ENCODE results near the gene ZSWIM4.
"Not testable (repeated sequence)": the region's sequence is repeated elsewhere in the genome, so short reads cannot be mapped to it uniquely, and the experiment has no call there.

ZSWIM4 gene
- 4.1 to 11.0 (median 7.6) reads per million in 3 donors for total RNA-seq

- no peaks in the 10 kb centered on the region for H3K27me3 ChIP-seq (replicated peaks; ENCODE audit: control insufficient read depth, insufficient read depth, low read length, poor library complexity, severe bottlenecking)
- H3K36me3 ChIP-seq (ENCODE audit: control insufficient read depth, insufficient read depth, low read length) = no peaks in the 10 kb centered on the region
- H3K4me3 ChIP-seq (ENCODE audit: insufficient read depth, low read depth, low read length, poor library complexity, severe bottlenecking) = peak within 1 kb of the TSS; percentile 77
- H3K9me3 ChIP-seq (ENCODE audit: control insufficient read depth, low read length) = no peaks in the 10 kb centered on the region
- DNase-seq = peak; percentile 79 to 88 (median 80)
- peaks cover 22% of the 10 kb centered on the region for H3K4me1 ChIP-seq (ENCODE audit: control insufficient read depth, insufficient read depth, low read length, poor library complexity, severe bottlenecking)
- peak within 1 kb of the TSS; percentile 72 for H3K27ac ChIP-seq (ENCODE audit: insufficient read depth, low read length, poor library complexity, severe bottlenecking)
Measured at GRCh38 chr19:13794757-13795589, at the start of gene ZSWIM4. Gene ZSWIM4 (plus strand): TSS chr19:13795443. CDS start chr19:13795649, 206 bp downstream.

- Histone ChIP-seq H3K27ac (ENCODE audit: insufficient read depth, low read length, poor library complexity, severe bottlenecking) (peak overlapping the region; percentile 87), H3K36me3 (ENCODE audit: control insufficient read depth, insufficient read depth, low read length) (no peaks in the 10 kb centered on the region), H3K27me3 (replicated peaks; ENCODE audit: control insufficient read depth, insufficient read depth, low read length, poor library complexity, severe bottlenecking) (no peaks in the 10 kb centered on the region), H3K4me3 (ENCODE audit: insufficient read depth, low read depth, low read length, poor library complexity, severe bottlenecking) (peak overlapping the region; percentile 81), H3K9me3 (ENCODE audit: control insufficient read depth, low read length) (no peaks in the 10 kb centered on the region), H3K4me1 (ENCODE audit: control insufficient read depth, insufficient read depth, low read length, poor library complexity, severe bottlenecking) (peaks cover 8% of the 10 kb centered on the region)
- DNase-seq = no peak
Measured at GRCh38 chr19:13747098-13747453, 48.2 kb upstream of the ZSWIM4 start.

DNA sequence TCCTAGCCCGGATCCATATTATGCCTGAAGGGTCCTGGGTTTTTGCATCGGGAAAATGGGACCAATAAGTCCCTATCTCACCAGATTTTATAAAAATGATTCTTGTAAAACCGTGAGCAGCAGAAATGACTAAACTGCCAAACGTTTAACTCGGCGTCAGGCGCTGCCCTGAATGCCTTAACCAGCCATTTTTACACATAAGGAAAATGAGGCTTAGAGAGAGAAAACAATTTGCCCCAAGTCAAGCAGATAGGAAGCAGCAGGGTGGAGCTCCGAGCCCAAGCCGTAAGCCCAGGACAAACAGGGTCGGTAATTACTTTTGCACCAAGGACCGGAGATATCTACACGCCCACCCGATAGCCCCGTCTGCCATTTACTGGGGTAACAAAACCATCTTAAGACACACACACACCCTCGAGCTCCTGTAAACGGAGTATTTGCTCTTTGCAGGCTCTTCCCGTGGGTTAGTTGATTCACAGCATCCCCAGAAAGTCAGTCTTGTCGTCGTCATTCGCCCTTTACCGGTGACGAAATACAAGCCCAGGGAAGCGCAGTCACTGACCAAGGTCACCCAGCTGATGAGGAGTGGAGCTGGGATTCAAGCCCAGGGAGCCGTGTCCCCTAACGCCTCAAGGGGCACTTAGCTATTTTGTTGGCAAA, 46.9 kb upstream of the ZSWIM4 start:
- Histone ChIP-seq H3K9me3 (ENCODE audit: control insufficient read depth, low read length) (no peaks in the 10 kb centered on the region), H3K27me3 (replicated peaks; ENCODE audit: control insufficient read depth, insufficient read depth, low read length, poor library complexity, severe bottlenecking) (no peaks in the 10 kb centered on the region), H3K36me3 (ENCODE audit: control insufficient read depth, insufficient read depth, low read length) (peaks cover 5% of the 10 kb centered on the region), H3K27ac (ENCODE audit: insufficient read depth, low read length, poor library complexity, severe bottlenecking) (peak overlapping the region; percentile 87), H3K4me1 (ENCODE audit: control insufficient read depth, insufficient read depth, low read length, poor library complexity, severe bottlenecking) (peaks cover 8% of the 10 kb centered on the region), H3K4me3 (ENCODE audit: insufficient read depth, low read depth, low read length, poor library complexity, severe bottlenecking) (peak overlapping the region; percentile 81)
- DNase-seq = no peak

DNA sequence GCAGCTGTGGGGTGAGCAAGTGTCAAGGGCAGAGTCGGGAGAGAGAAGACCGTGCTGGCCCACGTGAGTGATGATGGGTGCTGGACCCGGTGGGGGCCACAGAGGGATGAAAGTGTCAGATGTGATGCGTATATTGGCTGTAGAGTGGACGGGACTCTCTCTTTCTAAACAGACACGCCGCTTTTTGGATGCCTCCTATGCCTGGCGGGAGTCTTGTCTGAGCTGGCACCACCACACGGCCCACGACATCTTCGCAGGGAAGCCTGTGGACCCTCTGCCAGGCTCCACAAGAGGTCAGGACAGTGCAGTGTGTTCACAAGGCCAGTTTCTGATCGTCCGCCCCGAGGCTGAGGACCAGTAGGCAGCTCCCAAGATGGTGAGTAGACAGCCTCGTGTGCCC, 43.8 kb upstream of the ZSWIM4 start:
- no peaks in the 10 kb centered on the region for H3K27me3 ChIP-seq (replicated peaks; ENCODE audit: control insufficient read depth, insufficient read depth, low read length, poor library complexity, severe bottlenecking)
- no peak overlapping the region for H3K4me3 ChIP-seq (ENCODE audit: insufficient read depth, low read depth, low read length, poor library complexity, severe bottlenecking)
- H3K4me1 ChIP-seq (ENCODE audit: control insufficient read depth, insufficient read depth, low read length, poor library complexity, severe bottlenecking) = peaks cover 8% of the 10 kb centered on the region
- H3K36me3 ChIP-seq (ENCODE audit: control insufficient read depth, insufficient read depth, low read length) = peaks cover 21% of the 10 kb centered on the region
- DNase-seq = no peak
- H3K27ac ChIP-seq (ENCODE audit: insufficient read depth, low read length, poor library complexity, severe bottlenecking) = no peak overlapping the region
- no peaks in the 10 kb centered on the region for H3K9me3 ChIP-seq (ENCODE audit: control insufficient read depth, low read length)

DNA sequence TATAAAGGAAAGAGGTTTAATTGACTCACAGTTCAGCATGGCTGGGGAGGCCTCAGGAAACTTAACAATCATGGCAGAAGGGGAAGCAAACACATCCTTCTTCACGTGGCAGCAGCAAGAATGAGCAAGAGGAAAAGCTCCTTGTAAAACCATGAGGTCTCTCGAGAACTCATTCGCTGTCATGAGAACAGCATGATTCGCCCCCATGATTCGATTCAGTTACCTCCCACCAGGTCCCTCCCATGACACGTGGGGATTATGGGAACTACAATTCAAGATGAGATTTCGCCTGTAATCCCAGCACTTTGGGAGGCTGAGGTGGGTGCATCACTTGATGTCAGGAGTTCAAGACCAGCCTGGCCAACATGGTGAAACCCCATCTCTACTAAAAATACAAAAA, 41.6 kb upstream of the ZSWIM4 start:
- H3K27me3 ChIP-seq (replicated peaks; ENCODE audit: control insufficient read depth, insufficient read depth, low read length, poor library complexity, severe bottlenecking); H3K4me1 ChIP-seq (ENCODE audit: control insufficient read depth, insufficient read depth, low read length, poor library complexity, severe bottlenecking); DNase-seq; H3K27ac ChIP-seq (ENCODE audit: insufficient read depth, low read length, poor library complexity, severe bottlenecking); H3K9me3 ChIP-seq (ENCODE audit: control insufficient read depth, low read length); H3K4me3 ChIP-seq (ENCODE audit: insufficient read depth, low read depth, low read length, poor library complexity, severe bottlenecking): not testable (repeated sequence)
- peaks cover 39% of the 10 kb centered on the region for H3K36me3 ChIP-seq (ENCODE audit: control insufficient read depth, insufficient read depth, low read length)

DNA sequence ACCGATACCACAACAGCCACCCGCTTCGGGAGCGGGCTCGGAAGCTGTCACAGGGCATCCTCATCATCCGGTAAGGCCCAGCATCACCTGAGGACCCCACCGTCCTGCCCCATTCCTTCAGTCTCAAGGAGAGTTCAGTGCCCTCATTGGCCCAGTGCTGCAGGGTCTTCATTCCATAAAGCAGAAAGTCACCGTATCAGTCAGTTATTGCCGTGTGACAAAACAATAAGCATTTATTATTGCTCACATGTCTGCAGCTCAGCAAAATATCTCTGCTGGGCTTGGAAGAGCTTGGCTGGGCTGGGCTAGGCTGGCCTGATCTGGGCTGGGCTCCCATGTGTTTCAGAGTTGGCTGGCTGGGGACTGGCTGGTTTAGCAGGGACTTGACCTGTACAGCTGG, 39.0 kb upstream of the ZSWIM4 start:
- peaks cover 53% of the 10 kb centered on the region for H3K36me3 ChIP-seq (ENCODE audit: control insufficient read depth, insufficient read depth, low read length)
- no peaks in the 10 kb centered on the region for H3K27me3 ChIP-seq (replicated peaks; ENCODE audit: control insufficient read depth, insufficient read depth, low read length, poor library complexity, severe bottlenecking)
- no peak overlapping the region for H3K27ac ChIP-seq (ENCODE audit: insufficient read depth, low read length, poor library complexity, severe bottlenecking)
- no peaks in the 10 kb centered on the region for H3K9me3 ChIP-seq (ENCODE audit: control insufficient read depth, low read length)
- H3K4me3 ChIP-seq (ENCODE audit: insufficient read depth, low read depth, low read length, poor library complexity, severe bottlenecking) = no peak overlapping the region
- no peak for DNase-seq
- no peaks in the 10 kb centered on the region for H3K4me1 ChIP-seq (ENCODE audit: control insufficient read depth, insufficient read depth, low read length, poor library complexity, severe bottlenecking)

DNA sequence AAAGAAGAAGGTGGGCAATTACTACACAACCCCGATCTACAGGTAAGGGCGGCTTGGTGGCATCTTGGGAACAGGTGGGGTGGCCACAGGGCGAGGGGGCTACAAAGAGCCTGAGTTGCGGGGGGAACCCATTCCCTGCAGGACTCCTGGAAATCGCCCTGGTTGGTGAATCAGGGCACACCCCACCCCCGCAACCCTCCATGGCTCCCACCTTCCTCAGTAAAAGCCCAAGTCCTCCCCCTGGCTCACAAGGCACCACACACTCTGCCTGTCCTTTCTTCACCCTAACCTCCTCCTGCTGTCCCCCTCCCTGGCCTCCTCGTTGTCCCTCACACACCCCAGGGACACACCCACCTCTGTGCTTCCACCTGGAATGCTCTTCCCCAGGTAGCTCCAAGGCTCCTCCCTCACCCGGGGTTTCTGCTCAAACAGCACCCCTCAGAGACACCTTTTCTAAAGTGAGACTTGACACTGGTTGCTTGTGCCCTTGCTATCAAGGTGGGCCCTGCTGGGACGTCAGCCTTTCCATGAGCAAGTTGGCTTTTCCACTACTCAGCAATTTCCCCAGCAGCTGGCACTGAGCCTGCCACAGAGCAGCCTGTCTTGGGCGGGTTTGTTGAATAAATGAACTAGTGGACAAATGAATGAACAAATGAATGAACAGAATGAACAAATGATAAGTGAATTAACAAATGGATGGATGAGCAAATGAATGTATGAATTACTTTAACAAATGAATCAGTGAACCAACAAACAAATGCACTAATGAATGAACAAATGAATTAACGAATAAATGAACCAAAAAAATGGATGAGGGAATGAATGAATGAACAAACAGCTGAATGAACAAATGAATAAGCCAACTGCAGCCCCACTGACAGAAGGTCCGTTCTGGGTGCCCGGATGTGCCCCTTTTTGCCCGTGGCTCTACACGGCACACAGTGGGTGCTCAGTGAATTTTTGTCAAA, 37.2 kb upstream of the ZSWIM4 start:
- Histone ChIP-seq H3K27me3 (replicated peaks; ENCODE audit: control insufficient read depth, insufficient read depth, low read length, poor library complexity, severe bottlenecking) (no peaks in the 10 kb centered on the region), H3K4me1 (ENCODE audit: control insufficient read depth, insufficient read depth, low read length, poor library complexity, severe bottlenecking) (no peaks in the 10 kb centered on the region), H3K27ac (ENCODE audit: insufficient read depth, low read length, poor library complexity, severe bottlenecking) (no peak overlapping the region), H3K9me3 (ENCODE audit: control insufficient read depth, low read length) (no peaks in the 10 kb centered on the region), H3K36me3 (ENCODE audit: control insufficient read depth, insufficient read depth, low read length) (peaks cover 53% of the 10 kb centered on the region), H3K4me3 (ENCODE audit: insufficient read depth, low read depth, low read length, poor library complexity, severe bottlenecking) (no peak overlapping the region)
- no peak for DNase-seq

DNA sequence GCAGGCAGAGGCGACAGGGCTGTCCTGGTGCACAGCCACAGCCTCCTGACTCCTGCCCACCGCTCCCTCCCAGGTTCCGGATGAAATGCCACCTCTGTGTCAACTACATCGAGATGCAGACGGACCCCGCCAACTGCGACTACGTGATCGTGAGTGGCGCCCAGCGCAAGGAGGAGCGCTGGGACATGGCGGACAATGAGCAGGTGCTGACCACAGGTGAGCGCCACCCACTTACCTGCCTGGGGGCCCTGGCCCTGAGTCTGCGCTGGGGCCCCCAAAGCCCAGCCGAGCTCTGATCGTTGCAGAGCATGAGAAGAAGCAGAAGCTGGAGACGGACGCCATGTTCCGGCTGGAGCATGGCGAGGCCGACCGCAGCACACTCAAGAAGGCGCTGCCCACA, 36.4 kb upstream of the ZSWIM4 start:
- Histone ChIP-seq H3K27ac (ENCODE audit: insufficient read depth, low read length, poor library complexity, severe bottlenecking) (no peak overlapping the region), H3K4me3 (ENCODE audit: insufficient read depth, low read depth, low read length, poor library complexity, severe bottlenecking) (no peak overlapping the region), H3K36me3 (ENCODE audit: control insufficient read depth, insufficient read depth, low read length) (peaks cover 53% of the 10 kb centered on the region), H3K9me3 (ENCODE audit: control insufficient read depth, low read length) (no peaks in the 10 kb centered on the region), H3K4me1 (ENCODE audit: control insufficient read depth, insufficient read depth, low read length, poor library complexity, severe bottlenecking) (no peaks in the 10 kb centered on the region), H3K27me3 (replicated peaks; ENCODE audit: control insufficient read depth, insufficient read depth, low read length, poor library complexity, severe bottlenecking) (no peaks in the 10 kb centered on the region)
- DNase-seq = no peak

- no peak for DNase-seq
- H3K4me3 ChIP-seq (ENCODE audit: insufficient read depth, low read depth, low read length, poor library complexity, severe bottlenecking) = no peak overlapping the region
- no peak overlapping the region for H3K27ac ChIP-seq (ENCODE audit: insufficient read depth, low read length, poor library complexity, severe bottlenecking)
- peaks cover 5% of the 10 kb centered on the region for H3K4me1 ChIP-seq (ENCODE audit: control insufficient read depth, insufficient read depth, low read length, poor library complexity, severe bottlenecking)
- H3K9me3 ChIP-seq (ENCODE audit: control insufficient read depth, low read length) = no peaks in the 10 kb centered on the region
- no peaks in the 10 kb centered on the region for H3K27me3 ChIP-seq (replicated peaks; ENCODE audit: control insufficient read depth, insufficient read depth, low read length, poor library complexity, severe bottlenecking)
- peaks cover 37% of the 10 kb centered on the region for H3K36me3 ChIP-seq (ENCODE audit: control insufficient read depth, insufficient read depth, low read length)
Measured at GRCh38 chr19:13761423-13761822, 33.8 kb upstream of the ZSWIM4 start.
